A549 (cell line): ENCODE results near the gene DPCD. TPM values are rescaled to one million over a fixed set of nuclear protein-coding genes. Genes with fewer than 3 reads are reported as not detected.

Experiments
- ATAC-seq, 2 experiments: fragments of 200-7000 bp in 1 of 2; fragments of >200 bp in 1 of 2; cut with Nextera tagmentation in 1 of 2; cut with Tn5 transposase in 1 of 2; 3 replicates each; pipeline versions ENCODE4 v1.8.0 to v1.9.1; 2018 to 2020; ENCODE audit warnings: mild to moderate bottlenecking in 1 of 2, moderate library complexity in 1 of 2
- CTCF ChIA-PET: fragments of 300-600 bp; sonication (Branson Sonifier 250); formaldehyde crosslinking; extraction: SDS; loops from one replicate; lab custom pipeline; 2021; ENCODE audit warnings: antibody characterized with exemption, inconsistent platforms; lab: Yijun Ruan, JAX
- POLR2A ChIA-PET: fragments of 350-600 bp; formaldehyde crosslinking; extraction: SDS; loops from one replicate; lab custom pipeline; 2021; ENCODE audit warnings: antibody characterized with exemption, inconsistent platforms; lab: Yijun Ruan, JAX
- DNase-seq, 2 experiments: peaks; one replicate each; pipeline versions ENCODE4 v3.0.0 to v3.0.0-alpha.2; 2011 to 2016; ENCODE audit warnings: low read depth in 1 of 2, low spot score in 1 of 2
- FAIRE-seq: peaks from 2 replicates; lab custom pipeline; 2011; peaks lifted over from hg19 to GRCh38; lab: Jason Lieb, UNC
- H3K27ac ChIP-seq, 2 experiments: fragments of >200 bp; sonication (Bioruptor Twin); formaldehyde crosslinking; 3 replicates each; pipeline ENCODE4 v1.5.1; 2016 to 2017
- H3K4me1 ChIP-seq: fragments of >200 bp; sonication (Bioruptor Twin); formaldehyde crosslinking; 3 replicates; pipeline ENCODE4 v1.6.1; 2016
- H3K4me2 ChIP-seq: fragments of >200 bp; sonication (Bioruptor Twin); formaldehyde crosslinking; 3 replicates; pipeline ENCODE4 v1.6.1; 2016
- H3K4me3 ChIP-seq: fragments of >200 bp; sonication (Bioruptor Twin); formaldehyde crosslinking; 3 replicates; pipeline ENCODE4 v1.5.1; 2016
- H3K9me3 ChIP-seq: fragments of >200 bp; sonication (Bioruptor Twin); formaldehyde crosslinking; 3 replicates; pipeline ENCODE4 v1.6.1; 2016
- BHLHE40 ChIP-seq: IDR thresholded peaks from 2 replicates; pipeline ENCODE4 v1.6.1; 2012; ENCODE audit warnings: low read depth, low read length, inconsistent platforms
- CBX8 ChIP-seq: fragments of 200-600 bp; sonication (generic); IDR thresholded peaks from 2 replicates; pipeline ENCODE4 v1.6.1; 2016
- CEBPB ChIP-seq, 2 experiments: fragments of >200 bp in 1 of 2; sonication (Bioruptor Twin) in 1 of 2; formaldehyde crosslinking in 1 of 2; IDR thresholded peaks; 2 replicates each; pipeline ENCODE4 v1.6.1; 2012 to 2016
- EHF ChIP-seq: fragments of 250-450 bp; sonication (Bioruptor Pico); IDR thresholded peaks from 2 replicates; pipeline ENCODE4 v1.5.0; 2020; ENCODE audit warnings: mild to moderate bottlenecking
- EP300 ChIP-seq, 2 experiments: fragments of >200 bp; sonication (Bioruptor Twin); formaldehyde crosslinking; IDR thresholded peaks; 2 replicates in 1 of 2; 3 replicates in 1 of 2; pipeline ENCODE4 v1.6.1; 2016 to 2017
- ESRRA ChIP-seq: fragments of 150-350 bp; IDR thresholded peaks from 2 replicates; pipeline ENCODE4 v1.6.1; 2014; ENCODE audit warnings: mild to moderate bottlenecking, low read length, borderline replicate concordance
- FOSL2 ChIP-seq, 2 experiments: fragments of 450-650 bp in 1 of 2; fragments of >200 bp in 1 of 2; sonication (Bioruptor Twin) in 1 of 2; formaldehyde crosslinking; IDR thresholded peaks; 2 replicates each; pipeline versions ENCODE4 v1.5.0 to v1.6.1; 2016 to 2020; ENCODE audit warnings: mild to moderate bottlenecking in 1 of 2, moderate library complexity in 1 of 2
- HOXA7 ChIP-seq: fragments of 250-450 bp; sonication (Bioruptor Pico); IDR thresholded peaks from 2 replicates; pipeline ENCODE4 v1.5.0; 2020; ENCODE audit warnings: mild to moderate bottlenecking, moderate library complexity
- HOXB13 ChIP-seq: fragments of 250-450 bp; sonication (Bioruptor Pico); IDR thresholded peaks from 2 replicates; pipeline ENCODE4 v1.5.0; 2020; ENCODE audit warnings: low read depth, mild to moderate bottlenecking, moderate library complexity
- JUN ChIP-seq, 2 experiments: fragments of >200 bp; sonication (Bioruptor Twin); formaldehyde crosslinking; IDR thresholded peaks; 2 replicates in 1 of 2; 3 replicates in 1 of 2; pipeline ENCODE4 v1.6.1; 2016 to 2017
- MAZ ChIP-seq: fragments of 150-350 bp; IDR thresholded peaks from 2 replicates; pipeline ENCODE4 v1.6.1; 2014; ENCODE audit warnings: antibody characterized with exemption, low read depth, low read length, borderline replicate concordance
- MYC ChIP-seq: IDR thresholded peaks from 2 replicates; pipeline ENCODE4 v1.6.1; 2012; ENCODE audit warnings: mild to moderate bottlenecking, inconsistent platforms, low read length, improper control_type of control experiment, borderline replicate concordance
- NFE2L2 ChIP-seq: fragments of 150-350 bp; conservative IDR thresholded peaks from 2 replicates; pipeline ENCODE4 v1.6.1; 2014; ENCODE audit warnings: low read length
- NPAS2 ChIP-seq: fragments of 250-450 bp; sonication (Bioruptor Pico); IDR thresholded peaks from 2 replicates; pipeline ENCODE4 v1.8.0; 2022; ENCODE audit warnings: mild to moderate bottlenecking, moderate library complexity, borderline replicate concordance
- RARB ChIP-seq: fragments of 250-450 bp; sonication (Bioruptor Pico); IDR thresholded peaks from 2 replicates; pipeline ENCODE4 v1.8.0; 2021; ENCODE audit warnings: mild to moderate bottlenecking, moderate library complexity
- RNF2 ChIP-seq: fragments of 200-600 bp; sonication (generic); IDR thresholded peaks from 2 replicates; pipeline ENCODE4 v1.6.1; 2016; ENCODE audit warnings: low read depth, mild to moderate bottlenecking, antibody characterized with exemption, moderate library complexity, borderline replicate concordance
- SMC3 ChIP-seq: fragments of >200 bp; sonication (Bioruptor Twin); formaldehyde crosslinking; IDR thresholded peaks from 3 replicates; pipeline ENCODE4 v1.6.1; 2018; ENCODE audit warnings: inconsistent platforms
- ZC3H11A ChIP-seq: fragments of 450-650 bp; IDR thresholded peaks from 2 replicates; pipeline ENCODE4 v1.6.1; 2014; ENCODE audit warnings: antibody characterized with exemption, mild to moderate bottlenecking
- ZNF302 ChIP-seq: fragments of 250-450 bp; sonication (Bioruptor Pico); IDR thresholded peaks from 2 replicates; pipeline ENCODE4 v1.9.0; 2021; ENCODE audit warnings: inconsistent platforms, mild to moderate bottlenecking, moderate library complexity
- WGBS: methylation state at CpG from one replicate; pipeline ENCODE4 v1.1.6; 2017; ENCODE audit errors: missing lambda C conversion rate; 5-methylcytosine and 5-hydroxymethylcytosine counted together
- polyA plus RNA-seq, 4 experiments: library from polyadenylated mRNA; depleted of rRNA in 3 of 4; stranded (reverse); fragments of >200 nt; fragmentation: RNase III in 1 of 4; extraction: RNeasy Plus Mini Kit Qiagen cat#74134 plus additional on column Dnase treatment in 1 of 4; gene quantifications; 2 replicates in 3 of 4; 3 replicates in 1 of 4; pipeline ENCODE4 v1.2.3, GENCODE V29; 2011 to 2017
- TF ChIP-seq, protein P1 (sequence below): fragments of >200 bp; sonication (Bioruptor Twin); formaldehyde crosslinking; IDR thresholded peaks from 3 replicates; pipeline ENCODE4 v1.5.1; 2016
- TF ChIP-seq, protein P2 (sequence below): fragments of >200 bp; sonication (Bioruptor Twin); formaldehyde crosslinking; IDR thresholded peaks from 3 replicates; pipeline ENCODE4 v1.6.1; 2016
- TF ChIP-seq, protein P3 (sequence below): fragments of >200 bp; sonication (Bioruptor Twin); formaldehyde crosslinking; IDR thresholded peaks from 2 replicates; pipeline ENCODE4 v1.6.1; 2016

DPCD gene
- polyA plus RNA-seq, 2 of the 4 experiments (the other 2 are of a cell fraction), result 37.4 to 40.8 TPM

DNA sequence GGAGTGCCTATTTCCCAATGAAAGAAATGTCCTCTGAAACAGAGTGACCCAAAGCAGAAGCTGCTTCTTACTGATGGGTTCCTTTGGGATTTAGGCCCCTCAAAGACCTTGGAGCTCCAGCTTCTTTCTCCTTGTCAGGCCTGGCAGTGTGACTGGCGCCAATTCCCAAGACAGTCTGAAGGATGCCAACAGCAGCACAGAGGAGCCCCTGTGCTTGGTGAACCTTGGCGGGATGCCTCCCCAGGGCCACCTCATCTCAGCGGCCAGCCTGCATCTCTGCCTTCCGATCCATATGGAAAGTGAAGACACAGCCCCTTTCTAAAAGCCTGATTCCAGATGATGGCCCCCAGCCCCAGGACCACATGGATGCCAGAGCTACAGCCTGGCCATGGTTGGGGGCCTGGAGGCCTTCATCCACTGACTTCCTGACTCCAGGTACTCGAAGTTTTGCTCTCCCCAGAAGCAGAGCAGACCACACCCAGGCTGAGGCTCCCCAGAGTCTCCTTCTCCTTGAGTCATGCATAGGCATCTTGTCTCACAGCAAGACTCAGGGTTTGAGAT, 61.5 kb downstream of the DPCD start:
- no peak overlapping the region for H3K4me2 ChIP-seq
- H3K9me3 ChIP-seq, result no peaks in the 10 kb centered on the region
- H3K4me3 ChIP-seq, result no peak overlapping the region
- ChIA-PET POLR2A (no interaction called here), CTCF (interaction anchor here (1.2 to 1.8 kb wide), 3 partner anchors 10 to 54 kb away, joined by 3 to 5 read pairs (median 4); no protein-coding TSS in a partner anchor)
- no peak for TF ChIP-seq FOSL2 (IDR thresholded peaks at IDR 0.05)
- no peak for TF ChIP-seq FOSL2 (CRISPR knock-in tag; IDR thresholded peaks at IDR 0.05)
- TF ChIP-seq CBX8, result no peak
- TF ChIP-seq, protein P1, sequence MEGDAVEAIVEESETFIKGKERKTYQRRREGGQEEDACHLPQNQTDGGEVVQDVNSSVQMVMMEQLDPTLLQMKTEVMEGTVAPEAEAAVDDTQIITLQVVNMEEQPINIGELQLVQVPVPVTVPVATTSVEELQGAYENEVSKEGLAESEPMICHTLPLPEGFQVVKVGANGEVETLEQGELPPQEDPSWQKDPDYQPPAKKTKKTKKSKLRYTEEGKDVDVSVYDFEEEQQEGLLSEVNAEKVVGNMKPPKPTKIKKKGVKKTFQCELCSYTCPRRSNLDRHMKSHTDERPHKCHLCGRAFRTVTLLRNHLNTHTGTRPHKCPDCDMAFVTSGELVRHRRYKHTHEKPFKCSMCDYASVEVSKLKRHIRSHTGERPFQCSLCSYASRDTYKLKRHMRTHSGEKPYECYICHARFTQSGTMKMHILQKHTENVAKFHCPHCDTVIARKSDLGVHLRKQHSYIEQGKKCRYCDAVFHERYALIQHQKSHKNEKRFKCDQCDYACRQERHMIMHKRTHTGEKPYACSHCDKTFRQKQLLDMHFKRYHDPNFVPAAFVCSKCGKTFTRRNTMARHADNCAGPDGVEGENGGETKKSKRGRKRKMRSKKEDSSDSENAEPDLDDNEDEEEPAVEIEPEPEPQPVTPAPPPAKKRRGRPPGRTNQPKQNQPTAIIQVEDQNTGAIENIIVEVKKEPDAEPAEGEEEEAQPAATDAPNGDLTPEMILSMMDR, result no peak
- no peak for TF ChIP-seq RNF2
- FAIRE-seq (no peak), ATAC-seq (no peak; a peak in 1 of 6 replicates), DNase-seq (no peak)
- 92% methylated on average over 5 of the region's 5 CpGs for WGBS
- H3K27ac ChIP-seq, result no peak overlapping the region
- no peaks in the 10 kb centered on the region for H3K4me1 ChIP-seq

GRCh38 chr10:101650863-101651262, 62.7 kb downstream of the DPCD start:
- DNase-seq (no peak), FAIRE-seq (no peak), ATAC-seq (no peak)
- ChIA-PET POLR2A (no interaction called here), CTCF (interaction anchor here (1.0 kb wide), 1 partner anchor 11 kb away, joined by 3 read pairs; no protein-coding TSS in a partner anchor)
- Histone ChIP-seq H3K4me1 (no peaks in the 10 kb centered on the region), H3K4me3 (no peak overlapping the region), H3K4me2 (no peak overlapping the region), H3K9me3 (no peaks in the 10 kb centered on the region), H3K27ac (no peak overlapping the region)
- WGBS, result 95% methylated on average over 15 of the region's 15 CpGs
- TF ChIP-seq BHLHE40 (no peak), ZC3H11A (no peak), HOXB13 (CRISPR knock-in tag) (no peak), MYC (no peak), NPAS2 (CRISPR knock-in tag) (no peak), EP300 (IDR thresholded peaks at IDR 0.05) (no peak), ESRRA (no peak), JUN (IDR thresholded peaks at IDR 0.05) (no peak), MAZ (no peak), ZNF302 (CRISPR knock-in tag) (no peak), HOXA7 (CRISPR knock-in tag) (no peak), SMC3 (no peak)

DNA sequence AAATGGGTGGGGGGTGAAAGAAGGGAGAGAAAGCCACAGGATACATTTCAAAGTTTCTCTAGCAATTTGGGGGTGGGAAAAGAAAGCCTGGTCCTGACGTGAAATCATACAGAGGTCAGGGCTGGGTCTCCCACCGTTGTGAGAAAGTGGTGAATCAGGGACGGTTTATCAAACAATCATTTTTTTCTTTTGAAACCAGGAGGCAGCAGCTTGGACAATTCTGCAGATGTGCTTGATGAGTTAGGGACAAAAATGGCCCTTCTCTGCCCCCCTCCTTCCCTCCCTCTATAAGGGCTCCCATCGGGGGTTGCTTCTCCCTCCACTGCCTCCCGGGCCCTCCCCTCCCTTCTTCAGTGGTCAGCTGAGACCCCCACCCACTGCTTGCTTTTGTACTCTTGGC, 63.2 kb downstream of the DPCD start:
- no peak for FAIRE-seq
- ATAC-seq, result no peak
- no peak overlapping the region for H3K27ac ChIP-seq
- WGBS, result 91% methylated on average over 5 of the region's 5 CpGs
- H3K4me1 ChIP-seq, result no peaks in the 10 kb centered on the region
- no peak for TF ChIP-seq NFE2L2
- TF ChIP-seq SMC3, result no peak
- no peak for TF ChIP-seq RARB (CRISPR knock-in tag)
- no peak for TF ChIP-seq EHF (CRISPR knock-in tag)
- no peak for TF ChIP-seq CEBPB (IDR thresholded peaks at IDR 0.05)
- TF ChIP-seq CBX8, result no peak
- TF ChIP-seq, protein P2, sequence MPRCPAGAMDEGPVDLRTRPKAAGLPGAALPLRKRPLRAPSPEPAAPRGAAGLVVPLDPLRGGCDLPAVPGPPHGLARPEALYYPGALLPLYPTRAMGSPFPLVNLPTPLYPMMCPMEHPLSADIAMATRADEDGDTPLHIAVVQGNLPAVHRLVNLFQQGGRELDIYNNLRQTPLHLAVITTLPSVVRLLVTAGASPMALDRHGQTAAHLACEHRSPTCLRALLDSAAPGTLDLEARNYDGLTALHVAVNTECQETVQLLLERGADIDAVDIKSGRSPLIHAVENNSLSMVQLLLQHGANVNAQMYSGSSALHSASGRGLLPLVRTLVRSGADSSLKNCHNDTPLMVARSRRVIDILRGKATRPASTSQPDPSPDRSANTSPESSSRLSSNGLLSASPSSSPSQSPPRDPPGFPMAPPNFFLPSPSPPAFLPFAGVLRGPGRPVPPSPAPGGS, result no peak
- TF ChIP-seq, protein P3, sequence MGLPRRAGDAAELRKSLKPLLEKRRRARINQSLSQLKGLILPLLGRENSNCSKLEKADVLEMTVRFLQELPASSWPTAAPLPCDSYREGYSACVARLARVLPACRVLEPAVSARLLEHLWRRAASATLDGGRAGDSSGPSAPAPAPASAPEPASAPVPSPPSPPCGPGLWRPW, result no peak
- no peak overlapping the region for H3K4me3 ChIP-seq
- ChIA-PET POLR2A (no interaction called here), CTCF (interaction anchor here (1.0 kb wide), 1 partner anchor 10 kb away, joined by 3 read pairs; no protein-coding TSS in a partner anchor)
- H3K4me2 ChIP-seq, result no peak overlapping the region
- no peaks in the 10 kb centered on the region for H3K9me3 ChIP-seq
- DNase-seq, result no peak
